Keratinocyte (primary cell): ENCODE measurements around the gene TIMM29.

Experiments
- EZH2 ChIP-seq: IDR thresholded peaks from one replicate; pipeline ENCODE4 v1.6.1; 2012; ENCODE audit warnings: inconsistent platforms, mild to moderate bottlenecking, low read length, moderate library complexity
- TF ChIP-seq, protein P1 (sequence below), 3 experiments: IDR thresholded peaks in 1 of 3; conservative IDR thresholded peaks in 1 of 3; optimal IDR thresholded peaks in 1 of 3; 2 replicates in 2 of 3; 3 replicates in 1 of 3; pipeline versions ENCODE3 to v1.5.1; 2011; ENCODE audit warnings: low read length in 3 of 3, mild to moderate bottlenecking in 3 of 3, moderate library complexity in 2 of 3, control low read depth in 1 of 3, inconsistent platforms in 1 of 3; ENCODE audit not compliant: insufficient read depth in 2 of 3; ENCODE audit errors: extremely low read depth in 1 of 3

DNA sequence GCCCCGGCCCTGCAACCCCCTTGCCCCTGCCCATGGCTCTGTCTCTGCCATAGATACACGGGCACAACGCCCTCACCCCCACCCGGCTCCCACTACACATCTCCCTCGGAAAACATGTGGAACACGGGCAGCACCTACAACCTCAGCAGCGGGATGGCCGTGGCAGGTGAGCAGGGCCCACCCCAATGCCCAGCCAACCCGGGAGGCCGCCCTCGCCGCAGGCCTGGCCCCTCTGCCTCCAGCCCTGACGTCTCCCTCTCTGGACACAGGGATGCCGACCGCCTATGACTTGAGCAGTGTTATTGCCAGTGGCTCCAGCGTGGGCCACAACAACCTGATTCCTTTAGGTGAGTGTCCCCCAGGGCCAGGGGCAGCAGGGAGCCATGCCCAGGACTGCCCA is 7.8 kb upstream of the TIMM29 start:
- TF ChIP-seq, protein P1, sequence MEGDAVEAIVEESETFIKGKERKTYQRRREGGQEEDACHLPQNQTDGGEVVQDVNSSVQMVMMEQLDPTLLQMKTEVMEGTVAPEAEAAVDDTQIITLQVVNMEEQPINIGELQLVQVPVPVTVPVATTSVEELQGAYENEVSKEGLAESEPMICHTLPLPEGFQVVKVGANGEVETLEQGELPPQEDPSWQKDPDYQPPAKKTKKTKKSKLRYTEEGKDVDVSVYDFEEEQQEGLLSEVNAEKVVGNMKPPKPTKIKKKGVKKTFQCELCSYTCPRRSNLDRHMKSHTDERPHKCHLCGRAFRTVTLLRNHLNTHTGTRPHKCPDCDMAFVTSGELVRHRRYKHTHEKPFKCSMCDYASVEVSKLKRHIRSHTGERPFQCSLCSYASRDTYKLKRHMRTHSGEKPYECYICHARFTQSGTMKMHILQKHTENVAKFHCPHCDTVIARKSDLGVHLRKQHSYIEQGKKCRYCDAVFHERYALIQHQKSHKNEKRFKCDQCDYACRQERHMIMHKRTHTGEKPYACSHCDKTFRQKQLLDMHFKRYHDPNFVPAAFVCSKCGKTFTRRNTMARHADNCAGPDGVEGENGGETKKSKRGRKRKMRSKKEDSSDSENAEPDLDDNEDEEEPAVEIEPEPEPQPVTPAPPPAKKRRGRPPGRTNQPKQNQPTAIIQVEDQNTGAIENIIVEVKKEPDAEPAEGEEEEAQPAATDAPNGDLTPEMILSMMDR (optimal IDR thresholded peaks at IDR 0.05 in 1 of 3, IDR thresholded peaks at IDR 0.05 in 1 of 3, conservative IDR thresholded peaks at IDR 0.05 in 1 of 3; ENCODE audit: extremely low read depth in 1 of 3, insufficient read depth in 2 of 3, low read length in 3 of 3) = no peak
- no peak for TF ChIP-seq EZH2
